K562 (cell line): ENCODE data around the gene SOCS2. TPM values are rescaled to one million over a fixed set of nuclear protein-coding genes. Genes with fewer than 3 reads are reported as not detected.
A peak's percentile ranks its signal among the peaks of the same experiment; 100 is the strongest.

ENCODE experiments used
- ATF3 ChIP-seq, 2 experiments: fragments of 450-650 bp in 1 of 2; sonication (generic) in 1 of 2; formaldehyde crosslinking in 1 of 2; IDR thresholded peaks in 1 of 2; conservative IDR thresholded peaks in 1 of 2; 2 replicates each; pipeline versions ENCODE4 v1.6.1 to v1.8.1; 2016 to 2023; ENCODE audit warnings: mild to moderate bottlenecking in 2 of 2, moderate library complexity in 2 of 2, inconsistent platforms in 1 of 2, missing genetic modification reagents in 1 of 2
- CLOCK ChIP-seq: fragments of 250-450 bp; sonication (Bioruptor Pico); IDR thresholded peaks from 2 replicates; pipeline ENCODE4 v1.4.0; 2020; ENCODE audit warnings: mild to moderate bottlenecking, moderate library complexity, borderline replicate concordance
- GABPA ChIP-seq: fragments of 200-800 bp; sonication (Bioruptor generic); conservative IDR thresholded peaks from 2 replicates; pipeline ENCODE4 v1.6.1; 2016; ENCODE audit warnings: low read depth, missing genetic modification characterization, missing compliant biosample characterization
- HDAC8 ChIP-seq: fragments of 450-650 bp; IDR thresholded peaks from 2 replicates; pipeline ENCODE4 v1.6.1; 2016; ENCODE audit warnings: mild to moderate bottlenecking, missing genetic modification characterization, moderate library complexity, missing compliant biosample characterization
- ILF3 ChIP-seq: fragments of 450-650 bp; IDR thresholded peaks from 2 replicates; pipeline ENCODE4 v1.6.1; 2018; ENCODE audit warnings: antibody characterized with exemption, mild to moderate bottlenecking, moderate library complexity, borderline replicate concordance
- KDM5B ChIP-seq: fragments of 200-600 bp; sonication (generic); IDR thresholded peaks from 2 replicates; pipeline ENCODE4 v1.6.1; 2012; ENCODE audit warnings: low read depth, mild to moderate bottlenecking, moderate library complexity, low read length, control low read depth, inconsistent platforms; ENCODE audit not compliant: insufficient replicate concordance
- NR2C1 ChIP-seq, 2 experiments: fragments of 450-650 bp; IDR thresholded peaks; 2 replicates each; pipeline ENCODE4 v1.6.1; 2017; ENCODE audit warnings: mild to moderate bottlenecking in 2 of 2, antibody characterized with exemption in 1 of 2, inconsistent platforms in 1 of 2, missing compliant biosample characterization in 1 of 2, missing genetic modification characterization in 1 of 2
- NR2C2 ChIP-seq, 2 experiments: fragments of 200-800 bp in 1 of 2; sonication (Bioruptor generic) in 1 of 2; sonication (generic) in 1 of 2; formaldehyde crosslinking in 1 of 2; IDR thresholded peaks; 2 replicates each; pipeline versions ENCODE4 v1.6.1 to v1.8.0; 2016 to 2022; ENCODE audit warnings: mild to moderate bottlenecking in 1 of 2, missing compliant biosample characterization in 1 of 2, missing genetic modification characterization in 1 of 2, missing genetic modification reagents in 1 of 2
- PML ChIP-seq: IDR thresholded peaks from 2 replicates; pipeline ENCODE4 v1.6.1; 2012; ENCODE audit warnings: low read length, inconsistent platforms
- RNF2 ChIP-seq: sonication (generic); IDR thresholded peaks from 2 replicates; pipeline ENCODE4 v1.6.1; 2016
- SMAD3 ChIP-seq: fragments of 450-650 bp; formaldehyde crosslinking; conservative IDR thresholded peaks from 2 replicates; pipeline ENCODE4 v1.4.0; 2020; ENCODE audit warnings: mild to moderate bottlenecking
- SMAD4 ChIP-seq: fragments of 250-450 bp; sonication (Bioruptor Pico); conservative IDR thresholded peaks from 2 replicates; pipeline ENCODE4 v1.8.0; 2021; ENCODE audit warnings: inconsistent platforms, mild to moderate bottlenecking, moderate library complexity
- TEAD1 ChIP-seq, 2 experiments: fragments of 450-650 bp in 1 of 2; sonication (generic) in 1 of 2; formaldehyde crosslinking; IDR thresholded peaks; 2 replicates each; pipeline versions ENCODE4 v1.4.0 to v1.8.0; 2020 to 2022; ENCODE audit warnings: mild to moderate bottlenecking in 2 of 2, missing genetic modification reagents in 1 of 2
- VEZF1 ChIP-seq: fragments of 200-800 bp; sonication (Bioruptor generic); IDR thresholded peaks from 2 replicates; pipeline ENCODE4 v1.6.1; 2017; ENCODE audit warnings: missing genetic modification characterization, missing compliant biosample characterization
- ZBTB7A ChIP-seq: IDR thresholded peaks from 2 replicates; pipeline ENCODE4 v1.6.1; 2011; ENCODE audit warnings: low read depth, mild to moderate bottlenecking, low read length, moderate library complexity, borderline replicate concordance; ENCODE audit not compliant: control insufficient read depth
- ZFPM2 ChIP-seq: fragments of 250-450 bp; sonication (Bioruptor Pico); IDR thresholded peaks from 2 replicates; pipeline ENCODE4 v1.5.1; 2022; ENCODE audit warnings: mild to moderate bottlenecking
- ZNF184 ChIP-seq: sonication (generic); formaldehyde crosslinking; IDR thresholded peaks from 2 replicates; pipeline ENCODE4 v1.5.0; 2020; ENCODE audit warnings: missing genetic modification reagents
- ZNF408 ChIP-seq: fragments of 250-450 bp; sonication (Bioruptor Pico); IDR thresholded peaks from 2 replicates; pipeline ENCODE4 v1.4.0; 2020; ENCODE audit warnings: low read depth, mild to moderate bottlenecking, moderate library complexity
- ZNF436 ChIP-seq: fragments of 250-450, 450-650 bp; sonication (Bioruptor Pico); formaldehyde crosslinking; IDR thresholded peaks from 2 replicates; pipeline ENCODE4 v1.7.0; 2020; ENCODE audit warnings: mild to moderate bottlenecking
- ZNF79 ChIP-seq: fragments of 250-450 bp; sonication (Bioruptor Pico); IDR thresholded peaks from 2 replicates; pipeline ENCODE4 v1.4.0; 2020; ENCODE audit warnings: low read depth, mild to moderate bottlenecking, moderate library complexity
- polyA plus RNA-seq, 8 experiments: library from polyadenylated mRNA; depleted of rRNA in 4 of 8; stranded (reverse) in 5 of 8; unstranded in 3 of 8; fragments of >200 nt; fragmentation: Nextera tagmentation in 2 of 8; fragmentation: Illumina TruSeq in 1 of 8; extraction: Ambion mirVana in 2 of 8; extraction: Trizol in 1 of 8; gene quantifications; 2 replicates each; pipeline versions ENCODE4 v1.2.1 to v1.2.3, GENCODE V29; 2011 to 2014; ENCODE audit warnings: inconsistent platforms in 1 of 8, missing spikeins in 1 of 8
- total RNA-seq, 7 experiments: library from RNA; depleted of rRNA in 6 of 7; stranded (reverse); fragments of >200 nt in 6 of 7; fragmentation: Illumina TruSeq in 2 of 7; extraction: Trizol in 2 of 7; gene quantifications; 2 replicates each; pipeline versions ENCODE4 v1.2.1 to v1.2.3, GENCODE V29; 2011 to 2021; ENCODE audit warnings: low replicate concordance in 1 of 7

Gene SOCS2
- total and polyA plus RNA-seq, 9 of the 15 experiments (the other 6 are each of a cell fraction or from before 2014, with no cell fraction given): 37.0 to 162 (median 98.7) TPM

- TF ChIP-seq ZNF436 (CRISPR knock-in tag): 0 out of 2 replicates have a peak, but pooled peaks have one; percentile 39
- TF ChIP-seq TEAD1 (CRISPR knock-in tag; IDR thresholded peaks at IDR 0.05): peak in 1 of 2 experiments; percentile 54; a peak in 1 of 4 replicates
- TF ChIP-seq KDM5B: peak; percentile 91
- no peak for TF ChIP-seq CLOCK (CRISPR knock-in tag)
- TF ChIP-seq ILF3: 0 out of 2 replicates have a peak, but pooled peaks have one; percentile 14
- peak; percentile 82 for TF ChIP-seq RNF2
- TF ChIP-seq NR2C2 (CRISPR knock-in tag; IDR thresholded peaks at IDR 0.05): peak; percentile 57; the same call in 1 of the 2 replicates
- no peak; the same call in 1 of the 2 replicates for TF ChIP-seq NR2C2 (tag; IDR thresholded peaks at IDR 0.05)
- TF ChIP-seq ZNF408 (CRISPR knock-in tag): no peak
- 0 out of 2 replicates have a peak, but pooled peaks have one; percentile 16 for TF ChIP-seq SMAD3 (CRISPR knock-in tag)
- peak; percentile 97 for TF ChIP-seq SMAD4
- TF ChIP-seq ATF3 (IDR thresholded peaks at IDR 0.05): peak; percentile 44; the same call in 1 of the 2 replicates
- TF ChIP-seq ATF3 (CRISPR knock-in tag; conservative IDR thresholded peaks at IDR 0.05): peak; percentile 34; the same call in 1 of the 2 replicates
- TF ChIP-seq HDAC8 (tag): 0 out of 2 replicates have a peak, but pooled peaks have one; percentile 32
- peak; percentile 67; the same call in 1 of the 2 replicates for TF ChIP-seq ZBTB7A
- peak; percentile 53; the same call in 1 of the 2 replicates for TF ChIP-seq GABPA (tag)
- no peak for TF ChIP-seq NR2C1 (IDR thresholded peaks at IDR 0.05)
- TF ChIP-seq NR2C1 (tag; IDR thresholded peaks at IDR 0.05): 0 out of 2 replicates have a peak, but pooled peaks have one; percentile 41
- TF ChIP-seq PML: peak; percentile 48; the same call in 1 of the 2 replicates
- 0 out of 2 replicates have a peak, but pooled peaks have one; percentile 40 for TF ChIP-seq ZNF79 (CRISPR knock-in tag)
- TF ChIP-seq ZFPM2 (CRISPR knock-in tag): 0 out of 2 replicates have a peak, but pooled peaks have one; percentile 15
- peak; percentile 80 for TF ChIP-seq VEZF1 (CRISPR knock-in tag)
- no peak for TF ChIP-seq ZNF184
Observed at GRCh38 chr12:93570552-93571364, 1.7 kb upstream of the SOCS2 start (continued).
